GM06990 (cell line): ENCODE measurements around the gene RNU7-1.

ENCODE experiments used
- DNase-seq: peaks from one replicate; pipeline ENCODE4 v3.0.0-alpha.2; 2011; ENCODE audit not compliant: insufficient read length; ENCODE audit errors: extremely low read depth
- H3K27me3 ChIP-seq: replicated peaks from 2 replicates; pipeline ENCODE4 v1.6.0; 2011; ENCODE audit warnings: low read length; ENCODE audit not compliant: control insufficient read depth, insufficient read depth
- H3K36me3 ChIP-seq: 2 replicates; pipeline ENCODE4 v1.5.1; 2011; ENCODE audit warnings: low read length; ENCODE audit not compliant: control insufficient read depth, insufficient read depth
- H3K4me3 ChIP-seq: replicated peaks from 2 replicates; pipeline ENCODE4 v1.5.1; 2011; ENCODE audit warnings: low read depth, mild to moderate bottlenecking, control low read depth, low read length
- TF ChIP-seq, protein P1 (sequence below): IDR thresholded peaks from 2 replicates; pipeline ENCODE4 v1.5.1; 2011; ENCODE audit warnings: low read length, control low read depth, mild to moderate bottlenecking, inconsistent platforms; ENCODE audit not compliant: insufficient read depth, poor library complexity, severe bottlenecking

The RNU7-1 gene

DNA sequence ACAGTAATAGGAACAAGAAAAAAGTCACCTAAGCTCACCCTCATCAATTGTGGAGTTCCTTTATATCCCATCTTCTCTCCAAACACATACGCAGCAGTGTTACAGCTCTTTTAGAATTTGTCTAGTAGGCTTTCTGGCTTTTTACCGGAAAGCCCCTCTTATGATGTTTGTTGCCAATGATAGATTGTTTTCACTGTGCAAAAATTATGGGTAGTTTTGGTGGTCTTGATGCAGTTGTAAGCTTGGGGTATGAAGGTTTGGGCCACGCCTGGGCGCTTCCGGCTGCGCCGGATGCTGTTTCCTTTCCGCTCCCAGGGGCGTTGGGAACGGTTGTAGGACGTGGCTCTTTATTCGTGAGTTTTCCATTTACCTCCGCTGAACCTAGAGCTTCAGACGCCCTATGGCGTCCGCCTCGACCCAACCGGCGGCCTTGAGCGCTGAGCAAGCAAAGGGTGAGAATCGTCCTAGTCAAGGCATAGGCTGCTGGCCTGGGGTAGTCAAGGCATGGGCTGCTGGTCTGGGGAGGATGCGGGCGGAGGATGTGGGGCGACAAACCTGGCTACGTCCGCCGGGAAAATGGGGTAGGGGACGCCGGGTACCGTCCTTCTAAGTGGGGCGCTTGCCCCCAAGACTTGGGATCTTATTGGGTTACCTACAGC lies at the start of gene RNU7-1, which contains the start of gene C12orf57:
Gene RNU7-1, plus strand, starts transcription at position 95 of the 659 bp plus-strand sequence.
Gene C12orf57, plus strand, starts transcription at position 301 of the 659 bp plus-strand sequence. Its CDS starts 100 bp downstream, at position 401.
- peak within 1 kb of the TSS; percentile 72 for H3K4me3 ChIP-seq
- H3K27me3 ChIP-seq = no peaks in the 10 kb centered on the region
- TF ChIP-seq, protein P1, sequence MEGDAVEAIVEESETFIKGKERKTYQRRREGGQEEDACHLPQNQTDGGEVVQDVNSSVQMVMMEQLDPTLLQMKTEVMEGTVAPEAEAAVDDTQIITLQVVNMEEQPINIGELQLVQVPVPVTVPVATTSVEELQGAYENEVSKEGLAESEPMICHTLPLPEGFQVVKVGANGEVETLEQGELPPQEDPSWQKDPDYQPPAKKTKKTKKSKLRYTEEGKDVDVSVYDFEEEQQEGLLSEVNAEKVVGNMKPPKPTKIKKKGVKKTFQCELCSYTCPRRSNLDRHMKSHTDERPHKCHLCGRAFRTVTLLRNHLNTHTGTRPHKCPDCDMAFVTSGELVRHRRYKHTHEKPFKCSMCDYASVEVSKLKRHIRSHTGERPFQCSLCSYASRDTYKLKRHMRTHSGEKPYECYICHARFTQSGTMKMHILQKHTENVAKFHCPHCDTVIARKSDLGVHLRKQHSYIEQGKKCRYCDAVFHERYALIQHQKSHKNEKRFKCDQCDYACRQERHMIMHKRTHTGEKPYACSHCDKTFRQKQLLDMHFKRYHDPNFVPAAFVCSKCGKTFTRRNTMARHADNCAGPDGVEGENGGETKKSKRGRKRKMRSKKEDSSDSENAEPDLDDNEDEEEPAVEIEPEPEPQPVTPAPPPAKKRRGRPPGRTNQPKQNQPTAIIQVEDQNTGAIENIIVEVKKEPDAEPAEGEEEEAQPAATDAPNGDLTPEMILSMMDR = no peak
- peak; percentile 98 for DNase-seq
- no peaks in the 10 kb centered on the region; the same call in 1 of the 2 replicates for H3K36me3 ChIP-seq

DNA sequence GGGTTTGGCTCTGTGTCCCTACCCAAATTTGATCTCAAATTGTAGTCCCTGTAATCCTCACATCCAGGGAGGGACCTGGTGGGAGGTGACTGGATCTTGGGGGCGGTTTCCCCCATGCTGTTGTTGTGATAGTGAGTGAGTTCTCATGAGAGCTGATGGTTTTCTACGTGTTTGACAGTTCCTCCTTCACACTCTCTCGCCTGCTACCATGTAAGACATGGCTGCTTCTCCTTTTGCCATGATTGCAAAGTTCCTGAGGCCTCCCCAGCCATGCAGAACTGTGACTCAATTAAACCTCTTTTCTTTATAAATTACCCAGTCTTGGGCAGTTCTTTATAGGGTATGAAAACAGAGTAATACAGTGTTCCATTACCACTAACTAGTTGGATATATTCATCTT lies 49.3 kb upstream of the RNU7-1 start:
- no peaks in the 10 kb centered on the region for H3K27me3 ChIP-seq
- H3K4me3 ChIP-seq = no peak overlapping the region
- TF ChIP-seq, protein P1 = no peak
- H3K36me3 ChIP-seq = no peaks in the 10 kb centered on the region
- no peak for DNase-seq

DNA sequence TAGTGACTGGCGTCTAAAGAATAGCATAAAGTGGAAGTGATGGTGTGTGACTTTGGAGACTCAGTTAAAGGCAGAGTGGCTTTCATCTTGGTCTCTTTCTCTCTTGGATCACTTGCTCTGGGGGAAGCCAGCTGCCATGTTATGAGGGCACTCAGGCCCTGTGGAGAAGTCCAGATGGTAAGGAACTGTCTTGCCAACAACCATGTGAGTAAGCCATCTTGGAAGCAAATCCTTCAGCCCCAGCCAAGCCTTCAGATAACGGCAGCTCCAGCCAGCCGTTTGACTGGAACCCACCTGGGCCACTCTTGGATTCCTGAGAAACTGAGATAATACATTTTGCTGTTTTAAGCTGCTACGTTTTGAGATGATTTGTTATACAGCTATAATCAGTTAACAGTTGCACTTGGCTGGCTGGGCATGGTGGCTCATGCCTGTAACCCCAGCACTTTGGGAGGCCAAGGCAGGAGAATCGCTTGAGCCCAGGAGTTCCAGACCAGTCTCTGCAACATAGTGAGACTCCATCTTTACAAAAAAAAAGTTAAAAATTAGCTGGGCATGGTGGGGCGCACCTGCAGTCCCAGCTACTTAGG lies 46.7 kb upstream of the RNU7-1 start:
- Histone ChIP-seq H3K36me3 (no peaks in the 10 kb centered on the region), H3K27me3 (no peaks in the 10 kb centered on the region), H3K4me3 (no peak overlapping the region)
- TF ChIP-seq, protein P1 = no peak
- no peak for DNase-seq

DNA sequence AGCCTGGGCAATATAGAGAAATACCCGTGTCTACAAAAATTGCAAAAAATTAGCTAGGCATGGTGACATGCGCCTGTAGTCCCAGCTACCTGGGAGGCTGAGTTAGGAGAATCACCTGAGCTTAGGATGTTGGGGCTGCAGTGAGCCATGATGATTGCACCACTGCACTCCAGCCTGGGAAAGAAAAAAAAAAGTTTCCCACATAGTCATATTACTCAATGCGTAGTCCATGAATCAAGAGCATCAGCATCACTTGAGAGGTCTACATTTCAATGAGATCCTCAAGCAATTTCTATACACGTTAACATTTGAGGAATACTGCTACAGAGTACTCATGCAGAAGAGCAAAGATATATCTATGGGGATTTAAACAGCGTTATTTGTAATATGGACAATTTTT lies 44.2 kb upstream of the RNU7-1 start:
- TF ChIP-seq, protein P1 = no peak
- no peaks in the 10 kb centered on the region for H3K27me3 ChIP-seq
- no peak for DNase-seq
- no peak overlapping the region for H3K4me3 ChIP-seq
- no peaks in the 10 kb centered on the region for H3K36me3 ChIP-seq

DNA sequence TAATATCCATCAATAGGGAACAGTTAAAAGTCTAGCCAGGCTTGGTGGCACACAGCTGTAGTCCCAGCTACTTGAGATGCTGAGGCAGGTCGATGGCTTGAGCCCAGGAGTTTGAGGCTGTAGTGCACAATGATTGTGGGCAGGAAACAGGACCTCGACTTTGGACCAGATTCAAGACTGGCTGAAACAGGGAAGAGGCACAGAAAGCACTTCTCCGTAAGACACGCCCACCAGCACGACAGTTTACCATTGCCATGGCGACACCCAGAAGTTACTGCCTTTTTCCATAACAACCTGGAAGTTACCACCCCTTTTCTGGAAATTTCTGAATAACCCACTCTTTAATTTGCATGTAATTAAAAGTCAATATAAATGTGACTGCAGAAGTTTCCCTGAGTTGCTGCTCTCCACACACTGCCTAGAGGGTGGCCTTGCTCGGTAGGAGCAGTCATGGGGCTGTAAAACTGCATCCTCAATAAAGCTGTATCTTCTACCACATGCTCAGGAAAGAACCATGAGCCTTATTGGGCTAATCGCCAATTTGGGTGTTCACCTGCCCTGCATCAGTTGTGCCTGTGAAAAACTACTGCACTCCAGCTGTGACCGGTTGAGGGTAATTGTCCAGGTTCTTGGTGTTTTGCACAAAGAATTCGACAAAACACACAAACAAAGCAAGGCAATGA lies 43.6 kb upstream of the RNU7-1 start:
- TF ChIP-seq, protein P1 = no peak
- Histone ChIP-seq H3K36me3 (no peaks in the 10 kb centered on the region), H3K27me3 (no peaks in the 10 kb centered on the region), H3K4me3 (no peak overlapping the region)
- no peak for DNase-seq
